SK-N-SH (cell line): ENCODE results near the gene PRR16. TPM values are rescaled to one million over a fixed set of nuclear protein-coding genes. Genes with fewer than 3 reads are reported as not detected.

ENCODE experiments used
- CTCF ChIA-PET: fragments of 300-600, 350-600 bp; formaldehyde crosslinking; extraction: SDS; loops from one replicate; lab custom pipeline; 2021; lab: Yijun Ruan, JAX
- POLR2A ChIA-PET: fragments of 350-600 bp; sonication (Branson Sonifier 250); formaldehyde crosslinking; extraction: SDS; loops from one replicate; lab custom pipeline; 2020; ENCODE audit warnings: antibody characterized with exemption, inconsistent platforms; lab: Yijun Ruan, JAX
- DNase-seq: peaks from one replicate; pipeline ENCODE4 v3.0.0; 2012
- H2AFZ ChIP-seq: fragments of 200-600 bp; sonication (generic); 2 replicates; pipeline ENCODE4 v1.8.1; 2016; ENCODE audit warnings: antibody characterized with exemption, mild to moderate bottlenecking, low read depth
- H3F3A ChIP-seq: fragments of 200-600 bp; sonication (generic); replicated peaks from 2 replicates; pipeline ENCODE3; 2016; ENCODE audit warnings: antibody characterized with exemption, mild to moderate bottlenecking; ENCODE audit not compliant: insufficient read depth
- H3K27ac ChIP-seq, 2 experiments: fragments of 200-500 bp in 1 of 2; fragments of 200-600 bp in 1 of 2; sonication (Bioruptor generic) in 1 of 2; sonication (generic), shearing (Covaris generic) in 1 of 2; 2 replicates each; pipeline versions ENCODE4 v1.5.1 to v1.6.1; 2014 to 2016; ENCODE audit warnings: low read depth in 2 of 2, inconsistent platforms in 1 of 2, low read length in 1 of 2, mild to moderate bottlenecking in 1 of 2, mixed read lengths in 1 of 2
- H3K27me3 ChIP-seq: fragments of 200-600 bp; sonication (generic), shearing (Covaris generic); 2 replicates; pipeline ENCODE4 v1.6.1; 2016; ENCODE audit warnings: mixed run types; ENCODE audit not compliant: insufficient read depth
- H3K36me3 ChIP-seq, 2 experiments: fragments of 200-500 bp in 1 of 2; fragments of 200-600 bp in 1 of 2; sonication (Bioruptor generic) in 1 of 2; sonication (generic) in 1 of 2; replicated peaks in 1 of 2; 2 replicates each; pipeline versions ENCODE3 to v1.5.1; 2014 to 2016; ENCODE audit warnings: low read length in 1 of 2, mild to moderate bottlenecking in 1 of 2; ENCODE audit not compliant: insufficient read depth in 2 of 2, control insufficient read depth in 1 of 2
- H3K4me1 ChIP-seq, 2 experiments: fragments of 200-500 bp in 1 of 2; fragments of 200-600 bp in 1 of 2; sonication (Bioruptor generic) in 1 of 2; sonication (generic), shearing (Covaris generic) in 1 of 2; 2 replicates each; pipeline versions ENCODE4 v1.5.1 to v1.6.1; 2014 to 2016; ENCODE audit warnings: low read depth in 1 of 2, low read length in 1 of 2, mixed run types in 1 of 2; ENCODE audit not compliant: insufficient read depth in 2 of 2, control insufficient read depth in 1 of 2
- H3K4me2 ChIP-seq: fragments of 200-600 bp; sonication (generic), shearing (Covaris generic); 2 replicates; pipeline ENCODE4 v1.6.1; 2017; ENCODE audit warnings: mixed run types
- H3K4me3 ChIP-seq, 2 experiments: fragments of 200-500 bp in 1 of 2; fragments of 200-600 bp in 1 of 2; sonication (Bioruptor generic) in 1 of 2; sonication (generic), shearing (Covaris generic) in 1 of 2; 2 replicates each; pipeline versions ENCODE4 v1.5.1 to v1.8.1; 2014 to 2016; ENCODE audit warnings: low read depth in 2 of 2, inconsistent platforms in 1 of 2, low read length in 1 of 2, mild to moderate bottlenecking in 1 of 2, mixed read lengths in 1 of 2, moderate library complexity in 1 of 2
- H3K79me2 ChIP-seq: fragments of 200-600 bp; sonication (generic); 2 replicates; pipeline ENCODE4 v1.8.1; 2017; ENCODE audit warnings: mild to moderate bottlenecking; ENCODE audit not compliant: insufficient read depth
- H3K9ac ChIP-seq: fragments of 200-600 bp; sonication (generic); 2 replicates; pipeline ENCODE4 v1.6.1; 2017; ENCODE audit warnings: mixed run types
- H3K9me2 ChIP-seq: fragments of 200-600 bp; sonication (generic); 2 replicates; pipeline ENCODE4 v1.6.1; 2017; ENCODE audit warnings: mixed run types
- H3K9me3 ChIP-seq: fragments of 200-600 bp; sonication (generic); 2 replicates; pipeline ENCODE4 v1.6.1; 2017; ENCODE audit warnings: mixed run types, mild to moderate bottlenecking, moderate library complexity
- H4K20me1 ChIP-seq: fragments of 200-600 bp; sonication (generic); 2 replicates; pipeline ENCODE4 v1.6.1; 2017; ENCODE audit warnings: mild to moderate bottlenecking, mixed run types; ENCODE audit not compliant: insufficient read depth
- EP300 ChIP-seq, 2 experiments: IDR thresholded peaks; 2 replicates each; pipeline versions ENCODE4 v1.4.0 to v1.6.1; 2012; ENCODE audit warnings: borderline replicate concordance in 1 of 2, low read depth in 1 of 2, low read length in 1 of 2
- EZH2phosphoT487 ChIP-seq: fragments of 200-600 bp; sonication (generic); IDR thresholded peaks from 2 replicates; pipeline ENCODE4 v1.6.1; 2017; ENCODE audit warnings: low read depth, mixed run types, mild to moderate bottlenecking, antibody characterized with exemption, moderate library complexity, borderline replicate concordance
- FOSL2 ChIP-seq: IDR thresholded peaks from 2 replicates; pipeline ENCODE4 v1.4.0; 2012; ENCODE audit warnings: low read depth, mild to moderate bottlenecking, moderate library complexity, borderline replicate concordance
- FOXJ3 ChIP-seq: sonication (generic); formaldehyde crosslinking; IDR thresholded peaks from 2 replicates; pipeline ENCODE4 v1.5.1; 2020; ENCODE audit warnings: mild to moderate bottlenecking, missing genetic modification reagents
- FOXM1 ChIP-seq: IDR thresholded peaks from 2 replicates; pipeline ENCODE4 v1.4.0; 2012; ENCODE audit warnings: low read depth, mild to moderate bottlenecking
- JUND ChIP-seq: IDR thresholded peaks from 2 replicates; pipeline ENCODE4 v1.4.0; 2012
- MAX ChIP-seq: IDR thresholded peaks from 2 replicates; pipeline ENCODE4 v1.4.0; 2012; ENCODE audit warnings: low read depth
- MEF2A ChIP-seq: IDR thresholded peaks from 2 replicates; pipeline ENCODE4 v1.4.0; 2012; ENCODE audit warnings: low read depth, borderline replicate concordance
- MXI1 ChIP-seq: IDR thresholded peaks from 2 replicates; pipeline ENCODE4 v1.6.1; 2012; ENCODE audit warnings: mild to moderate bottlenecking, low read depth, low read length, improper control_type of control experiment
- NFIC ChIP-seq: IDR thresholded peaks from 2 replicates; pipeline ENCODE4 v1.4.0; 2012; ENCODE audit warnings: borderline replicate concordance
- NRF1 ChIP-seq: IDR thresholded peaks from 2 replicates; pipeline ENCODE4 v1.6.1; 2012; ENCODE audit warnings: low read depth, mild to moderate bottlenecking, low read length
- POLR2AphosphoS5 ChIP-seq: IDR thresholded peaks from 2 replicates; pipeline ENCODE4 v1.6.1; 2012; ENCODE audit warnings: low read depth, low read length
- RFX5 ChIP-seq: IDR thresholded peaks from 2 replicates; pipeline ENCODE4 v1.6.1; 2012; ENCODE audit warnings: mild to moderate bottlenecking, improper control_type of control experiment, low read length
- RXRA ChIP-seq: IDR thresholded peaks from 2 replicates; pipeline ENCODE4 v1.4.0; 2012; ENCODE audit warnings: low read depth, mild to moderate bottlenecking, borderline replicate concordance
- TAF1 ChIP-seq: IDR thresholded peaks from 2 replicates; pipeline ENCODE4 v1.6.1; 2012; ENCODE audit warnings: low read depth, mild to moderate bottlenecking, low read length, moderate library complexity, borderline replicate concordance
- TCF12 ChIP-seq: IDR thresholded peaks from 2 replicates; pipeline ENCODE4 v1.4.0; 2012
- TEAD4 ChIP-seq: IDR thresholded peaks from 2 replicates; pipeline ENCODE4 v1.4.0; 2012; ENCODE audit warnings: mild to moderate bottlenecking, borderline replicate concordance; ENCODE audit not compliant: insufficient read depth
- USF1 ChIP-seq: IDR thresholded peaks from 2 replicates; pipeline ENCODE4 v1.4.0; 2012; ENCODE audit warnings: low read depth, borderline replicate concordance
- YY1 ChIP-seq: IDR thresholded peaks from 2 replicates; pipeline ENCODE4 v1.4.0; 2012; ENCODE audit warnings: low read depth, mild to moderate bottlenecking
- WGBS: methylation state at CpG from one replicate; pipeline ENCODE4 v1.1.6; 2017; ENCODE audit warnings: low lambda C conversion rate; 5-methylcytosine and 5-hydroxymethylcytosine counted together
- polyA plus RNA-seq, 3 experiments: library from polyadenylated mRNA; depleted of rRNA; stranded (reverse); fragments of >200 nt; gene quantifications; 2 replicates each; pipeline ENCODE4 v1.2.3, GENCODE V29; 2012
- TF ChIP-seq, protein P1 (sequence below): IDR thresholded peaks from 2 replicates; pipeline ENCODE4 v1.4.0; 2012; ENCODE audit warnings: low read depth, borderline replicate concordance
- TF ChIP-seq, protein P2 (sequence below): fragments of 150-350 bp; IDR thresholded peaks from 2 replicates; pipeline ENCODE4 v1.6.1; 2016; ENCODE audit warnings: mild to moderate bottlenecking, low read depth, low read length
- TF ChIP-seq, protein P3 (sequence below): IDR thresholded peaks from 2 replicates; pipeline ENCODE4; 2012

The PRR16 gene
- polyA plus RNA-seq, 1 of the 3 experiments (the other 2 are of a cell fraction) = 26.7 TPM

DNA sequence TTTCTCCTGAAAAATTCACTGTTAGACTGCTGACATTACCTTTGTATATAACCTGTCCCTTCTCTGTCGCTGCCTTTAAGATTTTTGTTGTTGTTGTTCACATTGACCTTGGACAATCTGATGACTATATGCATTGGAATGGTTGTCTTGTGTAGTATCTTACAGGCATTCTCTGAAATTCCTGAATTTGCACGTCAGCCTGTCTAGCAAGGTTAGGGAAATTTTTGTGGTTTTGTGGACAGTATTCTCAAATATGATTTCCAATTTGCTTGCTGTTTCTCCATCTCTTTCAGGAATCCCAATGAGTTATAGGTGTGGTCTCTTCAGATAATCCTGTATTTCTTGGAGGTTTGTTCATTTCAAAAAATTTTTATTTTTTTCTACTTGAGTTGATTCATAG lies 140.8 kb downstream of the PRR16 start:
- Histone ChIP-seq H3K9me2 (no peaks in the 10 kb centered on the region), H3K36me3 (peaks cover 0 to 4% of the 10 kb centered on the region in 2 experiments), H3K27ac (peak overlapping the region; percentile 76 to 88; a peak in 3 of 4 replicates), H3K9me3 (peaks cover 13% of the 10 kb centered on the region; the same call in 1 of the 2 replicates), H3F3A (peaks cover 40% of the 10 kb centered on the region), H3K79me2 (peaks cover 80% of the 10 kb centered on the region), H3K4me2 (peak overlapping the region; percentile 63), H3K27me3 (no peaks in the 10 kb centered on the region), H3K4me1 (peaks cover 0 to 40% of the 10 kb centered on the region in 2 experiments; a peak in 3 of 4 replicates), H3K9ac (peak overlapping the region; percentile 25; the same call in 1 of the 2 replicates), H3K4me3 (no peak overlapping the region), H4K20me1 (no peaks in the 10 kb centered on the region), H2AFZ (no peak overlapping the region)
- TF ChIP-seq, protein P1, sequence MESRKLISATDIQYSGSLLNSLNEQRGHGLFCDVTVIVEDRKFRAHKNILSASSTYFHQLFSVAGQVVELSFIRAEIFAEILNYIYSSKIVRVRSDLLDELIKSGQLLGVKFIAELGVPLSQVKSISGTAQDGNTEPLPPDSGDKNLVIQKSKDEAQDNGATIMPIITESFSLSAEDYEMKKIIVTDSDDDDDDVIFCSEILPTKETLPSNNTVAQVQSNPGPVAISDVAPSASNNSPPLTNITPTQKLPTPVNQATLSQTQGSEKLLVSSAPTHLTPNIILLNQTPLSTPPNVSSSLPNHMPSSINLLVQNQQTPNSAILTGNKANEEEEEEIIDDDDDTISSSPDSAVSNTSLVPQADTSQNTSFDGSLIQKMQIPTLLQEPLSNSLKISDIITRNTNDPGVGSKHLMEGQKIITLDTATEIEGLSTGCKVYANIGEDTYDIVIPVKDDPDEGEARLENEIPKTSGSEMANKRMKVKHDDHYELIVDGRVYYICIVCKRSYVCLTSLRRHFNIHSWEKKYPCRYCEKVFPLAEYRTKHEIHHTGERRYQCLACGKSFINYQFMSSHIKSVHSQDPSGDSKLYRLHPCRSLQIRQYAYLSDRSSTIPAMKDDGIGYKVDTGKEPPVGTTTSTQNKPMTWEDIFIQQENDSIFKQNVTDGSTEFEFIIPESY = no peak
- TF ChIP-seq TAF1 (peak; percentile 43; the same call in 1 of the 2 replicates), RFX5 (no peak), EP300 (IDR thresholded peaks at IDR 0.05; ENCODE audit: borderline replicate concordance in 1 of 2, low read depth in 1 of 2, low read length in 1 of 2) (peak in 1 of 2 experiments; percentile 95; a peak in 3 of 4 replicates), TEAD4 (peak; percentile 98), JUND (peak; percentile 97), FOSL2 (peak; percentile 93), NRF1 (no peak), FOXM1 (0 out of 2 replicates have a peak, but pooled peaks have one; percentile 57), RXRA (peak; percentile 92), TCF12 (peak; percentile 90), POLR2AphosphoS5 (peak; percentile 75; the same call in 1 of the 2 replicates), MXI1 (no peak), NFIC (peak; percentile 67; the same call in 1 of the 2 replicates), EZH2phosphoT487 (no peak), MAX (peak; percentile 62; the same call in 1 of the 2 replicates), YY1 (no peak), FOXJ3 (no peak), USF1 (no peak), MEF2A (peak; percentile 66; the same call in 1 of the 2 replicates)
- TF ChIP-seq, protein P2, sequence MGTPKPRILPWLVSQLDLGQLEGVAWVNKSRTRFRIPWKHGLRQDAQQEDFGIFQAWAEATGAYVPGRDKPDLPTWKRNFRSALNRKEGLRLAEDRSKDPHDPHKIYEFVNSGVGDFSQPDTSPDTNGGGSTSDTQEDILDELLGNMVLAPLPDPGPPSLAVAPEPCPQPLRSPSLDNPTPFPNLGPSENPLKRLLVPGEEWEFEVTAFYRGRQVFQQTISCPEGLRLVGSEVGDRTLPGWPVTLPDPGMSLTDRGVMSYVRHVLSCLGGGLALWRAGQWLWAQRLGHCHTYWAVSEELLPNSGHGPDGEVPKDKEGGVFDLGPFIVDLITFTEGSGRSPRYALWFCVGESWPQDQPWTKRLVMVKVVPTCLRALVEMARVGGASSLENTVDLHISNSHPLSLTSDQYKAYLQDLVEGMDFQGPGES = no peak
- TF ChIP-seq, protein P3, sequence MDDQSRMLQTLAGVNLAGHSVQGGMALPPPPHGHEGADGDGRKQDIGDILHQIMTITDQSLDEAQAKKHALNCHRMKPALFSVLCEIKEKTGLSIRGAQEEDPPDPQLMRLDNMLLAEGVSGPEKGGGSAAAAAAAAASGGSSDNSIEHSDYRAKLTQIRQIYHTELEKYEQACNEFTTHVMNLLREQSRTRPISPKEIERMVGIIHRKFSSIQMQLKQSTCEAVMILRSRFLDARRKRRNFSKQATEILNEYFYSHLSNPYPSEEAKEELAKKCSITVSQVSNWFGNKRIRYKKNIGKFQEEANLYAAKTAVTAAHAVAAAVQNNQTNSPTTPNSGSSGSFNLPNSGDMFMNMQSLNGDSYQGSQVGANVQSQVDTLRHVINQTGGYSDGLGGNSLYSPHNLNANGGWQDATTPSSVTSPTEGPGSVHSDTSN = peak; percentile 82
- DNase-seq = no peak
- 10% methylated on average over 2 of the region's 2 CpGs for WGBS
- POLR2A ChIA-PET = no interaction called here
- CTCF ChIA-PET = interaction anchor here (0.8 kb wide), 1 partner anchor 57 kb away, joined by 3 read pairs; no protein-coding TSS in a partner anchor
